ENCODE measurements around the gene CTNNBL1.

- TF ChIP-seq CTCF (IDR thresholded peaks at IDR 0.05) (no peak), POLR2A (IDR thresholded peaks at IDR 0.05) (no peak)
Measured at GRCh38 chr20:37915800-37916570, 222.2 kb downstream of the CTNNBL1 start.
